Breast epithelium (tissue), 4 donors: Measurements from ENCODE around the gene CD247. TPM values are rescaled to one million over a fixed set of nuclear protein-coding genes. Genes with fewer than 3 reads are reported as not detected.

ENCODE experiments used
- DNase-seq, 2 donors: peaks; one replicate each; pipeline ENCODE4 v3.0.0-alpha.2; 2019; ENCODE audit warnings: low spot score in 2 of 2
- H3K27ac ChIP-seq, 2 donors: fragments of 200-600 bp; sonication (generic) in 1 of 2; one replicate each; pipeline ENCODE4 v1.5.1; 2016 to 2019; ENCODE audit warnings: mild to moderate bottlenecking in 1 of 2
- H3K27me3 ChIP-seq, 2 donors: fragments of 200-600 bp; sonication (generic) in 1 of 2; one replicate each; pipeline versions ENCODE4 v1.5.1 to v1.6.0; 2017 to 2019; ENCODE audit warnings: control low read depth in 1 of 2, mild to moderate bottlenecking in 1 of 2
- H3K36me3 ChIP-seq: fragments of 200-600 bp; one replicate; pipeline ENCODE4 v1.5.1; 2019
- H3K4me1 ChIP-seq, 2 donors: fragments of 200-600 bp; sonication (generic); one replicate each; pipeline ENCODE4 v1.5.1; 2016 to 2019; ENCODE audit warnings: control low read depth in 1 of 2
- H3K4me3 ChIP-seq, 3 donors: fragments of 200-600 bp; sonication (generic); 1 replicate in 2 of 3; 2 replicates in 1 of 3; pipeline ENCODE4 v1.5.1; 2016 to 2019; ENCODE audit warnings: mild to moderate bottlenecking in 3 of 3, moderate library complexity in 2 of 3
- H3K9me3 ChIP-seq, 2 donors: fragments of 200-600 bp; sonication (generic) in 1 of 2; one replicate each; pipeline ENCODE4 v1.5.1; 2016 to 2019; ENCODE audit warnings: control low read depth in 1 of 2
- CTCF ChIP-seq, 3 donors: fragments of 450-650 bp; IDR thresholded peaks; one replicate each; pipeline ENCODE4 v1.5.1; 2016 to 2017; ENCODE audit warnings: antibody characterized with exemption in 3 of 3, mild to moderate bottlenecking in 3 of 3, moderate library complexity in 3 of 3
- POLR2A ChIP-seq: fragments of 450-650 bp; IDR thresholded peaks from one replicate; pipeline ENCODE4 v1.6.1; 2016; ENCODE audit warnings: antibody characterized with exemption, mild to moderate bottlenecking, moderate library complexity
- POLR2AphosphoS5 ChIP-seq, 3 donors: sonication (generic); formaldehyde crosslinking; IDR thresholded peaks; one replicate each; pipeline ENCODE4 v1.6.1; 2017; ENCODE audit warnings: antibody characterized with exemption in 3 of 3
- intact Hi-C: fragments of 100-400 bp; cut with DNase I; formaldehyde crosslinking; loops from one replicate; pipeline ENCODE4 v1.15.1; 2023; ENCODE audit warnings: low total_unique reads
- total RNA-seq, 3 donors: library from RNA; depleted of rRNA; stranded (reverse); fragments of >200 nt; gene quantifications; one replicate each; pipeline ENCODE4 v1.1.0, GENCODE V29; 2016

The CD247 gene
- total RNA-seq, 3 donors from 2014 or later: 0.80 to 2.0 (median 2.0) TPM

GRCh38 chr1:167515893-167516321, 2.4 kb downstream of the CD247 start:
- intact Hi-C loops: no loop called here
- Histone ChIP-seq H3K4me3 (no peak overlapping the region), H3K36me3 (no peaks in the 10 kb centered on the region), H3K27me3 (no peaks in the 10 kb centered on the region), H3K4me1 (no peaks in the 10 kb centered on the region), H3K27ac (no peak overlapping the region), H3K9me3 (no peaks in the 10 kb centered on the region)
- DNase-seq: no peak
- TF ChIP-seq POLR2AphosphoS5 (IDR thresholded peaks at IDR 0.05) (no peak), CTCF (IDR thresholded peaks at IDR 0.05) (no peak), POLR2A (no peak)

- Histone ChIP-seq H3K36me3 (no peaks in the 10 kb centered on the region), H3K4me3 (no peak overlapping the region), H3K27me3 (no peaks in the 10 kb centered on the region), H3K9me3 (no peaks in the 10 kb centered on the region), H3K27ac (no peak overlapping the region), H3K4me1 (no peaks in the 10 kb centered on the region)
- intact Hi-C loops: no loop called here
- no peak for TF ChIP-seq POLR2A
- no peak for TF ChIP-seq POLR2AphosphoS5 (IDR thresholded peaks at IDR 0.05)
- no peak for TF ChIP-seq CTCF (IDR thresholded peaks at IDR 0.05)
- no peak for DNase-seq
These were observed 2.9 kb downstream of the CD247 start for GRCh38 chr1:167515461-167515860.

- Histone ChIP-seq H3K27me3 (no peaks in the 10 kb centered on the region), H3K27ac (no peak overlapping the region), H3K36me3 (no peaks in the 10 kb centered on the region), H3K4me1 (no peaks in the 10 kb centered on the region), H3K9me3 (no peaks in the 10 kb centered on the region), H3K4me3 (no peak overlapping the region)
- no peak for DNase-seq
- intact Hi-C loops: no loop called here
- TF ChIP-seq CTCF (IDR thresholded peaks at IDR 0.05) (no peak), POLR2AphosphoS5 (IDR thresholded peaks at IDR 0.05) (no peak), POLR2A (no peak)
These were observed 4.0 kb downstream of the CD247 start for GRCh38 chr1:167514288-167514687.

- no peak for DNase-seq
- no peaks in the 10 kb centered on the region for H3K9me3 ChIP-seq
- no peak overlapping the region for H3K27ac ChIP-seq
- H3K4me1 ChIP-seq: no peaks in the 10 kb centered on the region
- TF ChIP-seq CTCF (IDR thresholded peaks at IDR 0.05) (no peak), POLR2A (no peak), POLR2AphosphoS5 (IDR thresholded peaks at IDR 0.05) (no peak)
- intact Hi-C loops: no loop called here
- H3K27me3 ChIP-seq: no peaks in the 10 kb centered on the region
- H3K4me3 ChIP-seq: no peak overlapping the region
- H3K36me3 ChIP-seq: no peaks in the 10 kb centered on the region
These were observed 6.2 kb downstream of the CD247 start for GRCh38 chr1:167512046-167512654.

- no peaks in the 10 kb centered on the region for H3K9me3 ChIP-seq
- no peaks in the 10 kb centered on the region for H3K4me1 ChIP-seq
- intact Hi-C loops: no loop called here
- no peaks in the 10 kb centered on the region for H3K36me3 ChIP-seq
- DNase-seq: no peak
- H3K4me3 ChIP-seq: no peak overlapping the region
- TF ChIP-seq POLR2AphosphoS5 (IDR thresholded peaks at IDR 0.05) (no peak), CTCF (IDR thresholded peaks at IDR 0.05) (no peak), POLR2A (no peak)
- H3K27me3 ChIP-seq: no peaks in the 10 kb centered on the region
- no peak overlapping the region for H3K27ac ChIP-seq
These were observed 6.8 kb downstream of the CD247 start for GRCh38 chr1:167511374-167511986.
